Left ventricle myocardium superior (tissue), 1 donor: ENCODE data around the gene ZSWIM9. TPM values are rescaled to one million over a fixed set of nuclear protein-coding genes. Genes with fewer than 3 reads are reported as not detected.

ENCODE experiments used
- ATAC-seq: fragments of 200-7000 bp; cut with Tn5 transposase; one replicate; pipeline ENCODE4 v1.9.1; 2020; ENCODE audit warnings: mild to moderate bottlenecking, moderate library complexity
- DNase-seq: peaks from one replicate; pipeline ENCODE4 v3.0.0-alpha.2; 2020
- intact Hi-C: fragments of 100-400 bp; cut with micrococcal nuclease; formaldehyde crosslinking; loops from one replicate; pipeline ENCODE4 v1.11.0; 2022
- long read RNA-seq: library from polyadenylated mRNA; unstranded; transcript quantifications from one replicate; pipeline ENCODE4 v2.0.0, GENCODE V29; 2021
- total RNA-seq: library from RNA; stranded (reverse); fragmentation: NEBNext Ultra II Directional; extraction: Animal tissue kit (Norgen Biotek cat#: 25700); gene quantifications from one replicate; pipeline ENCODE4 v1.2.1, GENCODE V29; 2021
- donor health status: DM: no; HTN: yes; CAD: no; lungs with severe emphysema.

ZSWIM9 gene
- total RNA-seq = 7.9 TPM
- long read RNA-seq, partial matches to known transcripts = 4 of 6 reads
- long read RNA-seq, other reads (novel, unspliced or antisense) = 2 of 6 reads

DNA sequence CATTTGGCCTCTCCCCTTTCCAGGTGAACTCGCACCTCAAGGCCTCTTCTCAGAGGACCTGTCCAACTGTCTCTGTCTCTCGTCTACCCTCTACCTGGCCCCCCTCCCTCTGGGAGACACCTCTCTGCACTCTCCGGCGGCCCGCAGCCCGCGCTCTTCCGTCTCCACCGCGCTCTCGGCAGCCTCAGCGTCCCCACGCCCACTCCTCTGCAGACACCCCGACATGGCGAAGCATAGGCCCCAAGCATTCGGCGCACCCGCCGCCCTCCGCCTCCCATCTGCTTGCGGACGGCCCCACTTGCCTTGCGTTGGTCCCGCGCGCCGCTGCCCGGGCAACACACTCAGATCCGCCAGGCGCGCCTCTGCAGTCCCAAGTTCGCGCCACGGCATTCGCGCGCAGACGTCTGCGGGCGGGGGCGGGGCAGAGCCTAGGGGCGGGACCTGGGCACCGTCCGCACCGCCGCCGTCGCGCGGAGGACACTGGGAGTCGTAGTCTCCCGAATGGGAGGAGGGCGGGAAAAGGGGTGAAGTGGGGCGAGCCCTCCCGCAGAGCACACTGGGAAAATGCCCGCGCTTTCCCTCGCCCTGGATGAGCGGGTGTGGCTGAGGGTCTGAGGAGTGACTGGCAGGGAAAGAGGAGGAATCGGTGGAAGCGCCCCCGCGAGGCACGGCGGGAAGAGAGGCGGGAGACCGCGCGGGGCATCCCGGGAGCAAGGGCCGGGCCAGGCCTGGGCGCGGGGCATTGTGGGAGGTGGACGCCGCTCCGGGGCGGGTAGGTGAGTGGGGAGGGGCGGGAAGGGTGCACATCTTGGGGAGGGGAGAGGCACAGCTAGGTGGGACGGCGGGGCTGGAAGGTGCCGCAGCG is at the start of gene ZSWIM9, which contains the start of gene LIG1:
Gene ZSWIM9 (plus strand): TSS at position 742 of the 865 bp plus-strand sequence. CDS start 1,123 bp downstream, outside the sequence.
Gene LIG1 (minus strand): TSS at position 406 of the 865 bp plus-strand sequence. CDS start 4,778 bp downstream, outside the sequence.
- ATAC-seq = peak; percentile 98
- peak; percentile 94 for DNase-seq
- intact Hi-C loops = no loop called here

DNA sequence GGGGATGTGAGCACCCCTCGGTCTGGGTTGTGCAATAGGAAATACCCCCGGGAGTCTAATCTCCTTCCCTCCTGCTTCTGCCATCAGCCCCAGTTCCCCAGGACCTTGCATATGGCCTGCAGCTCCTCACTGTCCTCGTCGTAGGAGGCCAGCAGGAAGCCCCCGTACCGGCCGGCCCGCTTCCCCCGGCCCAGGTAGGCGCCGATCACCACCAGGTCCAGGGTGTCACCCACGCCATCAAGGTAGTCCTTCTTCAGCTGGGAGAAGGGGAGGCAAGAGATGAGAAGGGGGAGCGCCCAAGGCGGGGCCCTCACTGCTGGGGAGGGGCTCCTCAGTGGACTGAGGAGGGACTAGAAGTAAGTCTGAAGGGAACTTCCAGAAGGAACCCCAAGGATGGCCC is 49.4 kb upstream of the ZSWIM9 start:
- intact Hi-C loops = no loop called here
- DNase-seq (no peak), ATAC-seq (no peak)

DNA sequence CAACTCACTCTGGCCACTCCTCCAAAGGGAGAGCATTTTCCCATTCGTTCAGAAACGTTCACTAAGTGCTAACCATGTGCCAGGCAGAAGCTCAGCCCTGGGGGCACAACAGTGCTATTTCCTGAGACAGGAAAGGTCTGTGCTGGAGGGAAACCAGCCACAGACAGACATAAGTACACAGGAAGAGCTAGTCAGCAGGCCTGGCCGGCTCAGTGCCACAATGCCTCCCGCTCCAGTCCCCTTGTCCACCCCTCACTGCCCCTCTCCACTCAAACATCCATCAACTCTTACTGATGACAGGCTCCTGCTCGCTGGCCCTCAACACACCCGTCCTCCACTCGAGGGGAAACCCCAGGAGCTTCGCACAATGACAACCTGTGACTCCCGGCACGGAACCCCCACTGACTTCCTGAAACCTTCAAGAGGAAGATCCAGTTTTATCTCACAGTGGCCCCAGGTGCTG is 48.5 kb upstream of the ZSWIM9 start:
- intact Hi-C loops = no loop called here
- ATAC-seq (peak; percentile 48), DNase-seq (no peak)

DNA sequence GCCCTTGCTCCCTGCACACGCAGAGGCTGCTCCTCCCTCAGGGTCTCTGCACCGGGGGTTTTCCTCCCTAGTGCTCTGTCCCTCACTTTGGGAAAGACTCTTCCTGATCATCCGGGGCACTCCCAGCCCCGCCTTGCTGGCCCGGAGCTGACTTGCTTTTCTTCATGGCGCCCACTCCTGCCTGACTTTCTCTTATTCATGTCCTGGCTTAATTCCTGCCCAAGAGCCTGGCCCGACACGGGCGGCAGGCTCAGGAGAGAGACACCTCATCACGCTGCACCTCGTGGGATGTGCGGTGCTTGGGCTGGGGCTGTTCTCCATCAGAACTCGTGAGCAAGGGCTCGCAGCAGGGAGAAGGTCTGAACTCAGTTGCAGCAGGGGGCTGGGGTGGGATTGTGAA is 48.1 kb upstream of the ZSWIM9 start:
- DNase-seq (no peak), ATAC-seq (no peak)
- intact Hi-C loops = no loop called here

DNA sequence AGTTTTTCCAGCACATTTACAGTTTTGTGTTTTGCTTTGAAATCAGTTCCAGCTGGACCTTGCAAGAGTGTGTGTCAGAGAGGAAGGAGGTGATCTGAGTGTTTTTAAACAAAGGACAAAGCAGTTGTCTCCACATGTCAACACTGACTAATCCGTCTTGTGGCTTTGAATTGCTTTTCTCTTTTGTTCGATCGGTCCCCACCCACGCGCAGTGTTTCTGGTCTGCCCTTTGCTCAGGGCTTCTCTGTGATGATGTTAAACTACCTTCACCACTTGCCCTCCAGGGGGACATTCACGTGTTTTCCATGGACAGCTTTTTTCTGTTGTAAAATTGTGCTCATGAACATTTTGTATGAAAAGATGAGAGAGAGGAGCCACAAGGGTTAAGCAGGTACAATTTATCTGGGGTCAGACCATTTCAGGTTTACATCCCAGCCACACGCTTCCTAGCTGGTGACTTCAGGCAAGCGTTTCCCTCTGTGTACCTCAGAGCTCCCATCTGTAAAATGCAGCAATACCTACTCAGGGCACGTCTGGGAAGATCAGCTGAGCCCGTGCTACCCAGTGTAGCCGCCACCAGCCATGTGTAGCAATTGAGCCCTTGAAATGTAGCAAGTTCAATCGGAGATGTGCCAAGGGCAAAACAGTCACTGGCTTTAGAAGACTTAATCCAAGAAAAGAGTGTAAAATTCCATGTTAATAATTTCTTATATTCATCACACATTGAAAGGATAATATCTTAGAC is 46.4 kb upstream of the ZSWIM9 start:
- ATAC-seq (no peak), DNase-seq (no peak)
- intact Hi-C loops = no loop called here

DNA sequence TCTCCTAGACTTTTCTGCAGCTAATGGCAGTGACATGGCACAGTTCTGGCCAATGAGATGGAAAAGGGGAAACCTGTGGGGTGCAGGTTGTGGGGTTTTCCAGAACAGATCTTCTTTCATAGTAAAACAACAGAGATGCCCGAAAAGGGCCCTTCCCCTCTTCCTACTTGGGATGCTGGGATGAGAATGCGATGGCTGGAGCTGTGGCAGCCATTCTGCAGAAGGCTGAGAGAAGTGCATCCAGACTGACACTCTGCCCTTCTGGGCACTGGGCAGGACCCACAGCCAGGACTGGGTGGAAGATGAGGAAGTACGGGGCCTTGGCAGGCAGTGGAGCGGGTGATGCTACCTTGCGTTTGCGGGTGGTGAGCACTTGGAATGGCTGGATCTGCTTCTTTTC is 42.9 kb upstream of the ZSWIM9 start:
- intact Hi-C loops = no loop called here
- ATAC-seq (no peak), DNase-seq (no peak)

DNA sequence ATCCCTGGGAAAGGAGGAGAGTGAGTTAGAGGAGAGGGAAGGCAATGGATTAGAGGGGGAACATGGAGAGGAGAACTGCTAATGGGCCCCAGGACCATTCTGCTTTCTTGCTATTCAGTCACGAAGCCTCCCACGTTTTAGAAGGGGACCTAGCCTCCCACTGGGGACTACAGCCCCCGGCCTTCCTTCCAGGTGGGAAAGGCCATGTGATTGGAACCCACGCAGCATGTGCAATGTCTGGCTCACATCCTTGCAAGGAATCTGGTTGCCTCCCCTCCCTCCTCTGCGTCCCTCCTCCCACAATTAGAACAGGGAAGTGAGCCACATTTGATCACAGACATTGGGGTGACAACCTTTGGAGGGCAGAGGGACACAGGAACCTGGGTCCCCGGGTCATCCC is 37.4 kb upstream of the ZSWIM9 start:
- DNase-seq (no peak), ATAC-seq (no peak)
- intact Hi-C loops = no loop called here

DNA sequence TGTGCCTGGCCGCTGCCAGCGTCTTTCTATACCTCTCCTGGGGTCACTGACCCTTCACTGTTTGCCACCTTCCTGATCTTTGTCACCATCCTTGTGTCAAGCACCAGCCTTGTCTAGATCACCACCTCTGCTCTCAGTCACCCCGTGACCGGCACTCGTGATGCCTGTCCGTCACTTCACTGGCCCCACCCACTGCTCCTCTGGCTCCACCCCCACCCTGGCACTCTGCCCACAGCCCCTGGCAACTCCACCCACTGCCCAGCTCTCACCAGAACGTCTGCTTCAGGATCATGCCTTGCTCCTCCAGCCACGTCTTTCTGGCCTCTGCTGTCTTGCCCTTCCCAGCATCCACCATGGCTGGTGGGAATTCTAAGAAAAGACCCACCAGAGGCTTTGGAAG is 35.1 kb upstream of the ZSWIM9 start:
- ATAC-seq = no peak
- intact Hi-C loops = no loop called here
- DNase-seq = no peak

DNA sequence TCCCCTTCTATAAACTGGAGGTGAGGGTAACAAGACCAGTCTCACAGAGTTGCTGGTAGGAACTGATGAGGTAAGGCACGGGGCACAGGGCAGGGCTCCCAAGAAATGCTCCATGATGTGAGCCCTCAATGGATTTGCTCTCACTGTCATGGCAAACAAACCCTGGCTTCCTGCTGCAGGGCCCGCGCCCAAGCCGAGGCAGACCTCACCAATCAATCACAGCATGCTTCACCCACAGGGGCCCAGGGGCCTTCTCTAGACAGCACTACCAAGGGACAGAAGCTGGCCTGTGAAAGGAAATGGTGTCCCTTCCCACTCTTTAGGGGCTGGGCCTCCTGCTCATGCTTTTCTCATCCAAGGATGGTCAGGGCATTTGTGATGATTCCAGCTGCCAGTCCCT is 33.9 kb upstream of the ZSWIM9 start:
- DNase-seq (no peak), ATAC-seq (no peak)
- intact Hi-C loops = no loop called here

DNA sequence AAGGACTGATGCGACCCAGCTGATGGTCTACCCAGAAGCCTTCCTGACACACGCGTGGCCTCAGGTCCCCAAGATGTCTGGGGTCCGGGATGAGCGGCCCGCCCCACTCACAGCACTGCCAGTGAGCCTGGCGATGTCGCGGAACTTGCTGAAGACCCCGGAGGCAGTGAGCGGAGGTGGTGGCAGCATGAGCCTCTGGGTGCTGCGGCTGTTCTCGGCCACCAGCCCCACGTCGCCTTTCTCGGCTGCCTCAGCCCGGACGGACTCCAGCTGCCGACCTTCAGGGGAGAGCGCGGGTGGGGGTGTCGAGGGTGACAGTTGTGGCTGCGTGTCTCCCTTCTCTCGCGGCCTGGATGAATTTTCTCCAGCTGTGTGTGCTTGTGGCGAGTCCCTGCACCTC is 33.1 kb upstream of the ZSWIM9 start:
- ATAC-seq = no peak
- intact Hi-C loops = no loop called here
- DNase-seq = no peak

DNA sequence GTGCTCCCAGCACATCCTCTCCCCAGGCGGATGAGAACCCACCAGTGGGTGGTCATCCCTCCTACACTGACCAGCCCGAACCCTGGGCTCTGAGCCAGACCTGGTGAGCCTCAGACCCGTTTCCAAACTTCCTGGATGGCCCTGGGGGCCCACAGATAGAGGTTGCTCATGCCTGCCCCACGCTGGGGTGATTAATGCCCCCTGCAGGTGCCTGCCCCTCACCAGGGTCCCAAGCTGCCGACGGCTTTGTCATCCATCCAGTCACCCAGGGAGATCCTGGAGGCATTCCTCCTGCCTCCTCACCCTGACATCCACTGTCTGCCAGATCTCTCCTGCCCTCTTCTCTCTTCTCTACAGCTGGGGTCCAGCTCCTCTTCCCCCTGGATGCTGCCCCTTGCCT is 31.4 kb upstream of the ZSWIM9 start:
- ATAC-seq (no peak), DNase-seq (no peak)
- intact Hi-C loops = no loop called here

DNA sequence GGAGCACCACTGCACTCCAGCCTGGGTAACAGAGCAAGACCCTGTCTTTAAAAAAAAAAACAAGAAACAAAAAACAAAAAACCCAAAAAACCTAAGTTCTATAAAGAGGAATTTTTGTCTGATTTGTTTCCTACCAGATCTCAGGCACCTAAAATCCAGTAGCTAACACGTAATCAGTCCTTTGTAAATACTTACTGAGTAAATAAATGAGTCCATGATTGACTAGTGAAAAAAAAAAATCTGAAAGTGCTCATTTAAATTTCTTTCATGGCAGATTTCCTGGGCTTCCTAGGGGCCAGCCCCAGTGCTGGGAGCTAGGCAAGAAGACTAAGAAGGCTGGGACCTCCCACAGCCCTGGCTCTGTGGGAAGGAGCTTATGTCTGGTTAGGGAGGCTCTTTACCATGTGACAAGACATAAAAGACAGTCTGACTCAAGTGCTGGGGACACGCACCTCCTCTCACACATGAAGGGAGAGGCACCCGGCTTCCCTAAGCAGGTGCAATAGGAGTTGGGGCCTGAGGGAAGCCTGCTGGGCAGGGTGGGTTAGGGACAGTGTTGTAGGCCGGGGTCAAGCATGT is 22.8 kb upstream of the ZSWIM9 start:
- DNase-seq = no peak
- intact Hi-C loops = no loop called here
- no peak for ATAC-seq

DNA sequence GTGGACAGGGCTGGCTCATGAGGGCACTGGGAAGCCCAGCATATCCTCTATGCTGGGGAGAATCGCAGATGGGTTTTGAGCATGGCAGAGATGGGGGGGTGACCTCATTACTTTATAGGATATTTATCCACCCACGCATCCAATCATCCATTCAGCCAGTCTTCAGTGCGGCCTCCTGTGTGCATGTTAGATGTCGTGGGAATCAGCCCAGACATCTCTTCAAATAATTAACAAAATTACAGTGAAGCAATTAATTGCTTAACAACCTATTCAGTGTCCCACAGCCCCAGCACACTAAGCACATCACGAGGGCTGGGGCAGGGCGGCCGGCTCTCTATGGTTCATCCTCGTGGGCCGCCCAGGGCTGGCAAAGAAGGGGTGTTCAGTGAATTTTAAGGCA is 21.9 kb upstream of the ZSWIM9 start:
- DNase-seq (no peak), ATAC-seq (no peak)
- intact Hi-C loops = no loop called here

DNA sequence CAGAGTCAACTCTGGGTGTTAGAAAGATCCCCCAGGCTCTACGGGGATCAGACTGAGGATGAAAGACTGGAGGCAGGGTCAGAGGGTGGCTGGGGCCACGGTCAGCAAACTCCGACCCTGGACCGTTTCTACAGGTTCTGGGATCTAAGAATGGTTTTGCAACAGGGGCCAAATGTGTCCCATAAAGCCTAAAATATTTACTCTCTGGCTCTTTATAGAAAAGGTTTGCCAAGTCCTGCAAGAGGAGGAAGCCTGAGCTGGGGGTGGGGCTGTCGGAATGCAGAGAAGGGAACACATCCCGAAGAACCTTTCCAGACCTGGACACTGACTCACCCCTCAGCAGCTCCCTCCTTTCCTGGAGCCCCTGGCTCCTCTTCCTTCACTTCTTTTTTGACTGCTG is 21.1 kb upstream of the ZSWIM9 start:
- no peak for DNase-seq
- intact Hi-C loops = no loop called here
- ATAC-seq = no peak

DNA sequence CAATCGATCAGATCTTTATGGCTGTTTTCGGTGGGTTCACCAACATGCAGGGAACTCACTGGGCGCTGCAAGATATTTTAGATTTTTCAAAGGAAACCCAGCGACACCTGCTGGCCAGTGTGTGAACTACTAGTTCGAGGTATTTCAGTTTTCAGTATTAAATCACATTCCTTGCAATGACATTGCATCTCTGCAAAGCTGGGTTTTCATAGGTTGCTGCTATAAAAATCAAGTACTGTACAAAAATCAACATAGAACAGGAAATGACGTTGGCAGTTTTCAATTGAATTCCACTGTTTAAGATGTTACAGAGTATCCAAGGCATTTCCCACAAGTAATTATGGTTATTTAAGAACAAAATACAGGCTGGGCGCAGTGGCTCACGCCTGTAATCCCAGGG is 17.9 kb upstream of the ZSWIM9 start:
- intact Hi-C loops = loop anchor here (5.0 kb wide), 1 partner anchor 45 kb away; no protein-coding TSS in a partner anchor
- peak; percentile 59 for DNase-seq
- peak; percentile 57 for ATAC-seq

DNA sequence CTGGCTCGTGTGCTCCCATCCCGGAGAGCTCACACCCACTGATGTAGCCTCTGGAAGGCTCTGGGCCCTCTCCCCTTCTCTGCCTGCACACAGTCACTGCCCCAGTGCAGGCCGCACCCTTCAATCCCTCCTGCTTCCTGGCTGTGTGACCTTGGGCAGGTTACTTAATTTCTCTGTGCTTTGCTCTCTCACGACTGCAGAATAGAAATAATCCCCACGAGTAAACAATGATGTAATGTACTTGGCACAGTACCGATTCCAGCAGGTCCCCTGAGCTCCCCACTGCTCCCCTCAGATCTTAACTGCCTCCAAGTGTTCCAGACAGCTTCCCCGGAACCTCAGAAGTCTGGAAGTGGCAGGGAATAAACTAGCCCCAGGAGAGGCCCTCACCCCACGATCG is 16.5 kb upstream of the ZSWIM9 start:
- DNase-seq (no peak), ATAC-seq (no peak)
- intact Hi-C loops = loop anchor here (5.0 kb wide), 1 partner anchor 47 kb away; no protein-coding TSS in a partner anchor

DNA sequence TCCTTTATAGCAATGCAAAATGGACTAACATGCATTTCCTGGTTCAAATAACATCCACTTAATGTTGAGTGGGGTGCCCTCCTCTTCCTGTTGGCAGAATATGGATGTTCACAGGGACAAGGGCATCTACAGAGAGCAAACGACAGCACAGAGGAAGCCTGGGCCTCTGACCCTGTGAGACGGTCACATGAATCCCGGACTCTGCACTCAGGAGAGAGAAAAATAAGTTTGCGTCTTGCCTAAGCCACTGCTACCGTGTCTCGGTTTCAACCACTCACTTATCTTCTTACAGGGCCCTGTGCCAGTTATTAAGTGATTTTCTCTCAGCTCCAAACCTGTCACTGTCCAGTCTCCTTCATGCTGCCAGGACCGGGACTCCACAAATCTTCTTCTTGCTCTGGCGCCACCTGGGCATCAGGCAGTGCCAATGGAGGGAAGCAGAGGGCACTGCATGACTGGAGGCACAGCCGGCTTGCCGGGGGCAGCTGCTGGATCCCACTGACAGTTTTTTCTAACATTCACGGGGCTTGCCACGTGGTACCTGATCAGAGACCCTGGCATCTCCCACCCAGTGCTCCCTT is 12.2 kb upstream of the ZSWIM9 start:
- intact Hi-C loops = no loop called here
- ATAC-seq (peak; percentile 86), DNase-seq (no peak)

DNA sequence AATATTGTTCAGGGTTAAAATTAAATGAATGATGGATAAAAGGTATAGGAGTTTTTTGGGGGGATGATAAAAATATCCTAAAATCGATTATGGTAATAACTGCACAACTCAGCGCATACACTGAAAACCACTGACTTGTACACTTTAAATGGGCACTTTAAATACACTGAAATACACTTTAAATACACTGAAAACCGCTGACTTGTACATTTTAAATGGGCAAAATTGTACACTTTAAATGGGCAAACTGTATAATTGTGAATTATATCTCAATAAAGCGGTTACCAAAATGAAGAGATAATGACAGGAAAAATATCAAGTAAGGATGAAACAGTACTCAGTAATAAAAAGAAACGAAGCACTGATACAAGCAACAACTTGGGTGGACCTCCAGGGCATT is 1.8 kb upstream of the ZSWIM9 start:
- intact Hi-C loops = no loop called here
- ATAC-seq = no peak
- DNase-seq = no peak

DNA sequence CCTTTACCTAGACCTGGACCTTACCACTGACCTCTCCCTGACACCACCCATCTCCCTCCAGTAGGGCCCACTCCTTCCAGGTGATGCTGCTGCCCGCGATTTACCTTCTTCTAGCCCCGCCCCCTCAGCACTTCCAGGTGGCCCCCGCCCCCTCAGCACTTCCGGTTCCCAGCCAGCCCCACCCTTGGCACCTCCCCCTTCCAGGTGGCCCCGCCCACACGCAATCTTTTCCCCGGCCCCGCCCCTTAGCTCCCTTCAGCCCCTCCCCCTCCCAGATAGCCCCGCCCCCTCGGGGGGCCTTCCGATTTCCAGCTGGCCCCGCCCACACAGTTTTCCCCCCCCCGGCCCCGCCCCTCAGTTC is 922 bp upstream of the ZSWIM9 start:
- DNase-seq (peak; percentile 77), ATAC-seq (peak; percentile 40)
- intact Hi-C loops = no loop called here
